HG02759 (cell line): ENCODE results near the gene PKM.
"Not testable (repeated sequence)": the region's sequence is repeated elsewhere in the genome, so short reads cannot be mapped to it uniquely, and the experiment has no call there.

ENCODE experiments used
- ATAC-seq: cut with Tn5 transposase; IDR thresholded peaks from one replicate; pipeline ENCODE4 v1.9.1; 2021; ENCODE audit warnings: mild to moderate bottlenecking, moderate library complexity; ENCODE audit not compliant: unreplicated experiment

Gene PKM

DNA sequence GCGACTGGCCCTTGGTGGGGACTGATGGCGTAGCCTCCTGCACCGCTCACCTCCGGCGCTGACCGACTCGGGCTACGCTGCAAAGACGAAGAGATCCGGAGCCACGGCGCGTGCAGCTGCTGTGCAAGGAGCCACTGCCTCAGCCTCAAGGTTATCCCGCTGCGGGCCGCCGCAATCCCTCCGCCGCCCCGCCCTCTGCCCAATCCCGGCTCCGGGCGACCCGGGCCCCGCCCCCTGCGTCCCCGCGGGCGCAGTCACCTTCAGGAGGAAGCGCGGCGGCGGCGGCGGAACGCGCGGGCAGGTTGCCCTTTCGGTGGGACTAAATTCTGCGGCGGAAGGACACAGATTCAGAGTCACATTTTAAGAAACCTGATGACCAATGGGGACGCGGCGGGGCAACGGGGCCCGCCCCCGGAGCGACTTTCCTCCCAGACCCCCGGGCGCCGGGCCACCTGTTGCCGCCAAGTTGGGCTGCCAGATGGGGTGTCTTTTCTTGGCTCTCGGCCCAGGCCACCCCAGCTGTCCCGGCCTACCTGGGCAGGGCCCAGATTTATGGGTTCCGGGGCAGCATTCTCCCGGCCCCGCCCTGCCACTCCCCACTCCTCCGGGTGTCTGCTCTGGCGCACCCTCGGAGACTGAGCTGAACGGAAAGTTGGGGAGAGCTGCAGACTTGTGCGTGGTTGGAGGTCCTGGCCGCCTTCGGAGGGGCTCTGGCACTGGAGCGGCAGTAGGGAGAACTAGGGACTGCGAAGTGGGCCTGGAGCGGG, at the start of gene PKM:
Gene PKM, minus strand, starts transcription at position 125 of the 767 bp plus-strand sequence. CDS start 12,093 bp downstream, outside the sequence.
- peak; percentile 44 for ATAC-seq

DNA sequence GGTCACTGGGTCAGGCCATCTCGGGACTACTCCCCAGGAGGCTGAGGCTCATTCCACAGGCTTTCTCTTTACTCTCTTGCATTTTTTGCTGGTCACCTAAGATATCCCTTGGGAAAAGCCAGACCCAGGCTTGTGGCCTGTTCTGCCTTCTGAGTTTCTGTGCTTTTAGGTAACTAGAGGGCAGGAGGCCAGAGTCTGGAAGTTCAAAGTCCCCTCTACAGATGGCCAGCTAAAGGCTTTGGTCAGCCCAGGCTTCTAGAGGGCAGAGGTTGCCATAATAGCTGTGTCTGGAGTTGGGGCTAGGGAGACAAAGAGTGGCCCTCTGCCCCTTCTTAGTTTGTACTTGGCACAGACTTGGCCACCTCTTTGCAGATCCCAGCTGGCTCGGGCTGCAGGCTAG, 49.8 kb upstream of the PKM start:
- ATAC-seq, result no peak

DNA sequence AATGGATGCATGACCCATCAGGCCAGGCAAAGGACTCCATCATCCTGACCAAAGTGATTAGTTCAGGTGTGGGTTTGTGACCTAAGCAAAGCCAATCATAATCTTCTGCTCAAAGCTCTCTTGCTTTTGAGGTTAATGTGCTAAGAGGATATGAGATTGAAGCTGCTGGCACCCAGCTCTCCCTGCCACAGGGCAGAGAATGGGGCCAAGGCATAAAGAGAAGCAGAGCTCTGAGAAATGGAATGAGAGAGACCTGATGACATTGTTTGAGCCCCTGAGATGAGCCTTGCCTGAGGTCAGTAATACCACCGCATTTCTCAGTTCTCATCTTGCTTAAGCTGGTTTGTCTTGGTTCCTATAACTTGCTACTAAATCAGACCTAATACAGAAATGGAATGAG, 47.7 kb upstream of the PKM start:
- no peak for ATAC-seq

DNA sequence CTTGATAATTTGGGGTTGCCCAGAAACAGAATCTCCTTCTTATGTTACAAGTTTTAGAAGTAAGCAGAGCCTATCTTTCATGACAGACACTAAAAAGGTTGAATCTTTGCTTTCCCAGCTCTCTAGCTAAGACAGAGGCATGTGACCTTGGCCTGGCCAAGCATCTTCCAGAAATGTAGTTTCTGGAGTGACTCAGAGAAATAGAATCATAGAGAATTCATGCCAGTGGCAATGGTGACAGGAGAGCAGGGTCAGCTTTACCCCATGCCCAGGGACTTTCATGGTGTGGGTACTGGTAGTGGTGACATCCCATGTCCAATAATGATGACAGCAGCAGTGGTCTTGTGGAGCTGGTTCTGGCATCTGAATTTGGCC, 45.3 kb upstream of the PKM start:
- ATAC-seq, result no peak

DNA sequence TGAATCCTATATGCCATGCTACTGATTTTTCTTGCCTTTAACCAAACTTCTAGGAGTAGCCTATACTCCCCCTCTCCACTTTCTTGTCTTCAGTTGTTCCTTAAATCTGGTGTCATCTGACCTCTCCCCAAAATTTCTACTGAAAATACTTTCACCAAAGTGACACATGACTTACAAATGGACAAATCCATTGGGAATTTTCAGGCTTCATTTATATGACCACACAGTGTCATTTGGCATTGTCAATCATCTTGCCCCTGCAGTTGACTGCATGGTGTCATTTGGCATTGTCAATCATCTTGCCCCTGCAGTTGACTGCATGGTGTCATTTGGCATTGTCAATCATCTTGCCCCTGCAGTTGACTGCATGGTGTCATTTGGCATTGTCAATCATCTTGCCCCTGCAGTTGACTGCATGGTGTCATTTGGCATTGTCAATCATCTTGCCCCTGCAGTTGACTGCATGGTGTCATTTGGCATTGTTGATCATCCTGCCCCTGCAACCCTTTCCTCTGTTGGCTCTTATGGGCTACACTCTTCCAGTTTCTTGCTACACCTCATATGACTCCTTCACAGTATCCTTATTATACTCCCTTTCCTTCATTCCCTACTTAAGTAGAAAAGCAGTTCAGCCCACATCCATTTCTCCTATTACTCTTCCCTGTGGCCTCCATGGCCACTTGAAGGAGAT, 44.8 kb upstream of the PKM start:
- not testable (repeated sequence) for ATAC-seq

DNA sequence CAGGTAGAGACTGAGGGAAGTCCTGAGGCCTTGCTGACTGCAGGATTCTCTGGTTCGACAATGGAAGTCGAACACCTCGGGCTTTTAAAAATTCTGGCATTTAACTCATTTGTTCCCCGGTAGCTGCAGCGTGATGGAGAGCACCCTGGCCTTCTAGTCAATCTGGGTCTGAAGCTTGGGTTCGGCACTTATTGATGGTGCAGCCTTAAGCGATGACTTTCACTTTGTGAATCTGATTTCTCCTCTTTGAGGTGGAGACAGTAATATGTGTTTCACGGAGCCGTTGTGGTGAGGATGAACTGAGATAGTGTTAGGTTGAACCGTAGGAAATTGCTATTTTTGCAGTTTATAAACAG, 42.0 kb upstream of the PKM start:
- no peak for ATAC-seq

DNA sequence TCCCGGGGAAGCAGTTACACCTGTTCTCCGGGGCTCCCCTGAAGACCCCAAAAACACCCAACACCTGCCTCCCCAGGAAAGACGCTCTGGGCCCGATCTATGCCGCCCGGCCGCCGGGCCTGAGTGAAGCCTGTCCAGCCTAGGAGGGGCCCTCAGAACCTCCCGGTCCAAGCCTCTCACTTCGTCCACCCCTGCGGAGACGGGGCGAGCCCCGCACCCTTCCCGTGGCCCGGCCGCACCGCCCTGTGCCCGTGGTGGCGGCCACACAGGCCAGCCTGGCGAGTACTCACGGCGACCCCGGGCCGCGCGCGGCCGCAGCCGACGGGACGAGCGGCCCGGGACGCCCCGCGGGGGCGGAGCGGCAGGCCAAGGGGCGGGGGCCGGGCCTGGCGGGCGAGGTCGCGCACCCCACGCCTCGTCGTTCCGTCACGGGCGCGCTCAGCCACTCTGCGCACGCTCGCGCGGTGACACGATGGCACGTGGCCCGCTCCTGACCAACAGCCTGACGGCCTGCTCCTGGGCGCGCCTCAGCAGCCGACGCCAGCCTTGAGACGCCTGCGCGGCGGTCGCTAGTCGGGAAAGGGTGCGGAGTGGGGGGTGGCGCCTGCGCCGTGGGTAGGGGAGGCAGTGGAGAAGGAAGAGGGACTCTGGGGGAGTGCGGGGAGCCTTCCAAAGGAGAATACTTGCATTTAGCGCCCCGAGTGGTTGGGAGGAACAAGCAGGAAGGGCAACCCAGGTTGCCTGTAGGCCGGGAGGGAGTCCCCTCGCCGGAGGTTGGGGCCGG, 41.4 kb upstream of the PKM start, which contains the start of gene PARP6:
Gene PARP6, minus strand, starts transcription at position 342 of the 784 bp plus-strand sequence. CDS start 5,077 bp downstream, outside the sequence.
- ATAC-seq, result peak; percentile 98

DNA sequence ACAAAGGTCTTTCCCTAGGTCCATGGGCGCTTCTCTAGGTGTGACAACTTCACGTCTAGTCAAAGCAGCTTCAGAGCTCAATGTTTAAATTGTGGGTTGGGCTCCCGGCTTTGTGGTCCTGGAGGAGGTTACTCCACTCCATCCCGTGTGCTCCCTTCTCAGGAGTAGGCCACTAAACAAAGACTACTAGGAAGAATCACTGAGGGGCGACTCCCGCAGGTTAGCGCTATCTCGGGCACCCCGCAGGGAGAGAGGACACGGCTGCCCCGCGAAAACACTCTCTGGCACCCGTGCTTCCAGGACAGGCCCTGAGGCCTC, 40.9 kb upstream of the PKM start:
- ATAC-seq, result no peak

DNA sequence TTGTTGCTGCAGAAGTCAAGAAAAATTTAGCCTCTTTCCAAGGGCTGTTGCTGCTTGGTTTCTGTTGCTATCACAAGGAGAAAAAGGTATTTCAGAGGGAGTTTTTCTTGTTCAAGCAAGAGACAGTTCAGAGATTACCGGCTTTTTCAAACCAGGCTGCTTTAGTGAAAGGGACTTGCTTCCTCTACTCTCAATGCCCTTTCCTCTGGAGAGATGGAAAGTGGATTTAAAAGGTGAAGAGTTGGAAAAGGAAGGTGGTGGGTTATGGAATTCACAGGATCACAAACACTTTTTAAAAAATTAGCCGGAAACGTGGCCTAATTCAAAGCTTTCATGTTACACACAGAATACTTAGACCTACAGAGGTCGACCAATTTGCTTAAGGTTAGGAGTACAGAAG, 40.2 kb upstream of the PKM start:
- no peak for ATAC-seq

DNA sequence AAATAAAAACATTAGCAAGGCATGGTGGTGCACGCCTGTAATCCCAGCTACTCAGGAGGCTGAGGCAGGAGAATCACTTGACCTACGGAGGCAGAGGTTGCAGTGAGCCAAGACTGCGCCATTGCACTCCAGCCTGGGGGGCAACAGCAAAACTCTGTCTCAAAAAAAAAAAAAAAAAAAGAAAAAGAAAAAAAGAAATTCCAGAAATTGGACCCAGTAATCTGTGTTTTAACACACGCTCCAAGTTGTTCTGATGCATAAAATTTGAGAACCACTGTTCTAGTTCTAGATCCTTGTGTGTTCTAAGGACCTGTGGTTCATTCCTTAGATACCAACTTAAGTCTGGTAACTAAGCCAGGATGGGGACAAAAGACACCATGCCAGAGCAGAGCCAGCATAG, 38.7 kb upstream of the PKM start:
- no peak for ATAC-seq

DNA sequence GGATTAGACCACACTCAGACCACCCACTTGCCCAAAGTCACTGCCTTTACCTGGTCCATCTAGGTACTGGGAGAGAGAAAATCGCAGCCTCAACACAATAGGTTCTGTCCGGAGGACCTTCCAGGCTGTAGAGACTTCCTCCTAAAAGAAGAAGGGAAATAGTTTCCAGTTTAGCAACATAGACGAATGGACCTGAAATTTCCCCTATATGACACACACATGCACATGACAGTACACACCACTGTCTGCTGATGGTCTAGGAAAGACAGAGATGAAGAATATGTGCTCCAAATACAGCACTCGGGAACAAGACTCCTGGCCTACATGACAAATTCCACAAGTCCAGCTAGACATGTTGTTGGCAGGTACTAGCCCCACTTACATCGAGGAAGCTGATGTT, 34.0 kb upstream of the PKM start:
- no peak for ATAC-seq

DNA sequence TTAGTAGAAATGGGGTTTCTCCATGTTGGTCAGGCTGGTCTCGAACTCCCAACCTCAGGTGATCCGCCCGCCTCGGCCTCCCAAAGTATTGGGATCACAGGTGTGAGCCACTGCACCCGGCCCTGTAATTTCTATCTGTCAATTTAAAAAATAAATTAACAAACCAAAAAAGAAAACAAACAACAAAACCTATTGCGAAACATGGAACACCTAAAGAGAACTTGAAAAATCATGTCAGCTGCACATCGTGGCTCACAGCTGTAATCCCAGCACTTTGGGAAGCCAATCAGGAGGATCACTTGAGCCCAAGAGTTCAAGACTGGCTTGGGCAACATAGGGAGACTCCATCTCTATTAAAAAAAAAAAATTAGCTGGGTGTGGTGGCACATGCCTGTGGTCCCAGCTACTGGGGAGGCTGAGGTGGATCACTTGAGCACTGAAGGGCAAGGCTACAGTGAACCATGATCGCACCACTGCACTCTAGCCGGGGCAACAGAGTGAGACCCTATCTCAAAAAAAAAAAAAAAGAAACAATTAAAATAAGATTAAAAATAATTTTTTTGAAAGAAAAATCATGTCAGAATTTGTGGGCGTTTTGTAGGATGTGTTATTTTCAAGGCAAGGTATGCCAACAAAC, 21.8 kb upstream of the PKM start:
- no peak for ATAC-seq

DNA sequence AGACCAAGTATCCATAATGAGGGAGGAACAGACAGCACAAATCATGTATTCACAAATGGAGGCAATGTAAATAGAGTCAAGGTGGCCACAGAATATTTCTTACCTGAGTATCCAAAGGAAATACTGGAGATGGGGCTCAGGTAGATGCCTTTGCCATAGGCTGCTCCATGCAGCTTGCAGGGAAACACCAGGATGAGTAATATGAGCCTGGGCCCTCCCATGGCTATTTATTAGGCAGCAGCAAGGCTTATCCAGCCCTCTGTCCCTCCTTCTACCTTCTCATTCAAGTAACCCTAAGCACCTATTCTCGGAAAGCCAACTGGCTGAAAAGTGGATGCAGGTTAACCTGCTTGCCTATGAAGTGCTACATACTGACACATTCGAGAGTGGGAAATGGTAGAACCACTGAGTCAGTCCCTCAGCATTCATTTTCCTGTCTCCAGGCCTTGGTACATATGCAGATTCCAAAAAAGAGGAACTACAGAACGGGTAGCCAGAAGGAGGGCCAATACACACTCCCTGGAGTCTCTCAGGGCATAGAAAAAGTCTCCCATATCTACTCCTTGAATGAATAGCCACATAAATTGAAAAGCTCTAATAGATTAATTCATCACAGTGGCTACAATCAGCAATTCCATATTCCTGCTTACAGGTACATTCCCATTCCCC, 18.3 kb upstream of the PKM start:
- ATAC-seq, result no peak

DNA sequence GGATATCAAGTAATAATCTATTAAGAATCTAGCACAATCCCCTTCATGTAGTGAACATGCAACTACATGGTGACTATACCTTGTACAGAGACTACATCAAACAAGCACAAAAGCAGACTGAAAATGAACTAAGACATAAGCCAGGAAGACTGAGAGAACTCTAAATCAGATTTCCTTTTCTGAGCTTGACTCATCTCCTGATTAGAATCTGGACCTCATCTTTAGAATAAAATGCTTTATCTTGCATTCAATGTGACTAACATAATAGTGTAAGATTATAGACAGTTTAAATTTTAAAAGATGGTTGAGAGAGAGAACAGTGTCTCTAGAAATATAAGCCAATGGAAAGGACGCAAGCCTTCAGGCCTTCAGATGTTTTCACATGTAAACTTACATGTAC, 17.5 kb upstream of the PKM start:
- ATAC-seq, result no peak

DNA sequence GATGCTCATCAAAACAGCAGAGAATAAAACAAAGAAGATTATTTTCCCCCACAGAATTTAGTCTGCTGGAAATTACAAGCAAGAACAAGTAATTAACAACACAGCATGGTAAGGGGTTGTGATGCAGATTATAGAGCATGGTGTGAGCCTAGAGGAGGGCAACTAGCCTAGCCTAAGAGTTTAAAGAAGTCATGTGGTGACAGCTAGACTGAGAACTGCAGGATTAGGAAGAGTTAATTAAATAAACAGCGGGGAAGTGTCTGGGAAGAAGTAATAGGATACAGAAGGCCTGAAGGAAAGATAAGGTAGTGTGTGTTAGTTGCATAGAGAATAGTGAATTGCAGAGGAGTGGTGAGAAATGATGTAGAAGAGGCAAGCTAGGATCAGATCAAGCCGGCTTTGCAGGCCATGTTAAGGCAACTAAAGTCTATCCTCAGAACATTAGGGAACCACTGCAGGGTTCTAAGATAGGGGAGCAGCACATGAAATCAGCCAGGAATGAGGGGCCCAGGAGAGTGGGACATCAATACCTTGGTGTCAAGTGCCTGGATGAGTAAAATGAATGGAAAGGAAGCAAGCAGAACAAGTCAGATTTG, 11.9 kb upstream of the PKM start:
- ATAC-seq, result no peak

DNA sequence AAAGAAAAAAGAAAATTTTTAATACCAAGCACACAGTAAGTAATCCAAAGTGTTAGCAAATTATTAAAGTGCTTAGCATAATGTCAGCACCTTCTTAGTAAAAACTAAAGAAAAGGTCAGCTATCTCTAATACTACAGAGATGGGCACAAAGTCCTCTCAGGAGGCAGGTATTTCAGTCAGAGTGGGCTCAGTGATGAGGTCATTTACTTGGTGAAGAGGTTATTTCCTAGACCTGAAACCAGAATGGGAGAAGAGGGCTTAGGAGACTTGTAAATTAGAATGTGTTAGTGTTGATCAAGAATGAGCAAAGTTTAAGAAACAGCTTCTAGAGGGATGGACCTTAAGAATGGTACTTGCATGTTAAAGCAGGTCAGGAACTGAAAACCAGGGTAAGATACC, 8.7 kb upstream of the PKM start:
- no peak for ATAC-seq

DNA sequence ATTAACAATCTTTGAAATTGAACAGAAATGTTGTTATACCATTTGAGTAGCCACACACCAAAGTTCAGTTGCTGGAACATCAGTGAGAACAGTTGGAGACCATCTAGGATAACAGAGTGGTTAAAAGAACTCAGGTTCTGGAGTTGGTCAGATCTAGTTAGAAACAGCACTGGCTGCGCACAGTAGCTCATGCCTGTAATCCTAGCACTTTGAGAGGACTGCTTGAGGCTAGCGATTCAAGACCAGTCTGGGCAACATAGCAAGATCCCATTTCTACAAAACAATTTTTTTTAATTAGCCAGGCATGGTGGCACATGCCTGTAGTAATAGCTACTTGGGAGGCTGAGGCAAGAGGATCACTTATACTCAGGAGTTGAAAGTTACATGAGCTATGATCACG, 7.6 kb upstream of the PKM start:
- no peak for ATAC-seq

DNA sequence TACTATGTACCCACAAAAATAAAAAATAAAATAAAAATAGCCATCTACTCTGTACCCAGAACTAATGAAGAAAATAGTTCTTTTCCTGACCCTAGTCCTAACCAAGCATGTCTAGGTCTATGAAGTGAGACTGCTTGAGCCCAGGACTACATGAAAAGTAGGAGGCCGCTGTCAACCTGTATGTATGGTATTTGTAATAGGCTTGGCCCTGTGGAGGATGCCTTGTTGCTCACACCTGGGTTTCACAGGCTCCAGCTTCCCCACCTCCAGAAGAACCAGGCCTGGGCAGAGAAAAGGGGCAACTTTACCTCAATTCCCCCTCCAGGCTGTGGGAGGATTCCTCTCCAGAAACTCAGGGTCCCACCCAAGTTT, 6.8 kb upstream of the PKM start:
- peak; percentile 13 for ATAC-seq

DNA sequence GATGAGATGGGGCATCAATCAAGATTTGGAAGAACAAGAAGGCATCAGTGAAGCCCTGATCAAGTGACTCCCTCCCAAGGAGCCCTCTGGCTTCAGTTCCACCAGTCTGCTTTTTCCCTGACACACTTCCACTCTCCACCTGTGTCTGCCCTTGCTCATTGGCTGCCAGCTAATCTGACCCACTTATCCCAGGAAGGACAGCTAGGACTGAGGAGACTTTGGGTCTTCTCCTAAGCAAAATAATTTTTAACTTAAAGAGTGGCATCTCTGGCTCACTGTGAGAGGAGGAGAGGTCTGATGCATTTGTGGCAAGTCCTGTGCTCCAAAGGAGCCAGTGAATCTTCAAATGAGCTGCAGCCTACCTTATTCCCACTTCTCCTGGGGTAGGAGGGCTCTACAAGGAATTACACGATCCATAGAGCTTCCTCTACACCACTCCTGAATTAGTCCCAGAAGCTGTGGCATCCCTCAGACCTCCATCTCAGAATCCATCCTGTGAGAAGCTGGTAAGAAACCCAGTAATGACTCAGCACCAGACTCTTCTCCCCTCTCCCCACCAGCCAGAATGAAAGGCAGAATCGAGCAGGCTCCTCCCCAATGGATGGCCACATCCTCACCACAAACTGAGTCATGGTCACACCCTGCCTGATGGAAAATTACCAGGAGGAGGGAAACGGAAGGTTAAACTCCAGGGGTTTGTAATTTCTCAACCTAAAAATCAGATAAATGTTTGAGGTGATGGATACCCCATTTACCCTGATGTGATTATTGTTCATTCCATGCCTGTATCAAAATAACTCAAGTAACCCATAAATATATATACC, 6.3 kb upstream of the PKM start:
- peak; percentile 83 for ATAC-seq
